HG03565 (cell line): Measurements from ENCODE around the gene ENAH.
"Not testable (repeated sequence)": the region's sequence is repeated elsewhere in the genome, so short reads cannot be mapped to it uniquely, and the experiment has no call there.

Experiments used
- ATAC-seq: cut with Tn5 transposase; IDR thresholded peaks from one replicate; pipeline ENCODE4 v1.9.1; 2021; ENCODE audit warnings: mild to moderate bottlenecking, moderate library complexity; ENCODE audit not compliant: unreplicated experiment

Gene ENAH

GRCh38 chr1:225476100-225476511, 176.8 kb downstream of the ENAH start:
- ATAC-seq, result no peak

GRCh38 chr1:225474986-225475820, 177.7 kb downstream of the ENAH start:
- peak; percentile 59 for ATAC-seq

GRCh38 chr1:225474439-225474985, 178.4 kb downstream of the ENAH start:
- no peak for ATAC-seq

DNA sequence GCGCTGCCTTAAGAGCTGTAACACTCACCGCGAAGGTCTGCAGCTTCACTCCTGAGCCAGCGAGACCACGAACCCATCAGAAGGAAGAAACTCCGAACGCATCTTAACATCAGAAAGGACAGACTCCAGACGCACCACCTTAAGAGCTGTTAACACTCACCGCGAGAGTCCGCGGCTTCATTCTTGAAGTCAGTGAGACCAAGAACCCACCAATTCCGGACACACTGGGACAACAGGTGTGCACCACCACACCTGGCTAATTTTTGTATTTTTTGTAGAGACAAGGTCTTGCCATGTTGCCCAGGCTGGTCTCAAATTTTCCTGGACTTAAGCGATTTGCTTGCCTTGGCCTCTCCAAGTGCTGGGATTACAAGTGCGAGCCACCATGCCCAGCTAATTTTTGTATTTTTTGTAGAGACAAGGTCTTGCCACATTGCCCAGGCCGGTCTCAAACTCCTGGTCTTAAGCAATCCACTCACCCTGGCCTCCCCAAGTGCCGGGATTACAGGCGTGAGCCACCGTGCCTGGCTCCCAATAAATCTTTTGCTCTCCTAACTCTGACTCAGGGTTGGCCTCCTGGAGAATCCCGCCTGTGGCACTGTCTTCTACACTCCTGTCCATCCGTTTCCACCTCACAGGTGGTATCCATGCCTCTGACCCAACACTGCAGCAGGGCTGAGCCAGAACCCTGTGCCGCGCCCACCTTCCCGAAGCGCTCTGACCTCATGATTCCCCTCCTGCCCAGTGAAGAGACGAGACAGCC, 179.1 kb downstream of the ENAH start:
- ATAC-seq, result not testable (repeated sequence)

- not testable (repeated sequence) for ATAC-seq
Observed at GRCh38 chr1:225473266-225473665, 179.7 kb downstream of the ENAH start.

- ATAC-seq, result no peak
Observed at GRCh38 chr1:225471453-225472301, 181.2 kb downstream of the ENAH start.

DNA sequence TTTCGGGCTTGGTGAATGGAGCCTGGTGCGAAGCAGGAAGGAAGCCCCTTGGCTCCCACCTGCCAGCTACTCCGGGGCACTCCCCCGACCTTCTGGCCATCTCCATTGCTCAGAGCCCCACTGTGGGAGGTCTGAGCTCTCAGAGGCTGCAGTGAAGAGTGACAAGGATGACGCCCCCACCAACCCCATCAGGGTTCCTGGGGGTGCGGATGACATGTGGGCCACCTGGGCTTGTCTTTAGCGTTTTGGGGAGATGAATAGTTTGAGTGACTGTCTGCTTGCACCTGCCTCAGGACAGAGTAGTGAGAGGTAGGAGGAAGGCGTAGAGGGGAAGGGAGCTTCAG, 181.8 kb downstream of the ENAH start:
- no peak for ATAC-seq

DNA sequence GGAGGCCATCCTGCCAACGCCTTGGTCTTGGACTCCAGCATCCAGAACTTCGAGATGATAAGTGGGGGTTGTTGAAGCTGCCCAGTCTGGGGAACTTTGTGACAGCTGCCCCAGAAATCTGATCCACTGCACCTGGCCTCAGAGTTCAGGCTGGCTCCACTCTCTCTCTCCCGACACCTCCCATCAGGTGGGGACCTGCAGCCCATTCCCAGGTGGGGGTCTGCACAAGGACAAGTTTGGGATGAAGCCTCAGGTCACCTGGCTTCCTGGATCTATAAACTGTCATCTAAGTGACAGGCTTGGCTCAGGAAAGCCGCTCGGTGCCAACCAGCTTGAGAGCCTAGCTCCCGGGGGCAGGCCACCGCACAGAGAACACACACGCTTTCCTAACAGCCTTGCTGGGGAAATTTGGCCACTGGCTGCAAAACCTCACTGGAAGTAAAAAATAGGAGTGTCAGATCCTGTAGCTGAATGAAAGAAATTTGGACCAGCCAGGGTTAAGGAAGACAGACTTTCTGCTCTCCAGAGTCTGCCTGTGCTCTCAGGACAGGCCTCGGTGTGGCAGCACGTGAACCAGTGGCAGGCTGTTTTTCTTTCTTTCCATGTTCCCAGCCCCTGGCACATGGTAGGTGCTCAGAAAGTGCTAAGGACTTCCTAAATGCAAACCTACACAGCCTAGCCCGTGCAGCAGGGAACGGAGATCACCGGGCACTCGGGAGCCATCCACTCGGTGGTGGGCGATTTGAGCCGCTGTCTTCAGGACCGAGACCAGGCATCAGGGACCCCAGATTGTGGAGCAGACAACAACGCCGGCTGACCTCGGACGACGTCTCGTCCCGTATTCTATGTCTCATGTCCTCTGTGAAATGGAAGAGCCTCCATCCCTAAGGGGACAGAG, 182.5 kb downstream of the ENAH start:
- no peak for ATAC-seq

- ATAC-seq, result no peak
Observed at GRCh38 chr1:225469051-225469450, 183.9 kb downstream of the ENAH start.

GRCh38 chr1:225468270-225469020, 184.5 kb downstream of the ENAH start:
- ATAC-seq, result no peak

DNA sequence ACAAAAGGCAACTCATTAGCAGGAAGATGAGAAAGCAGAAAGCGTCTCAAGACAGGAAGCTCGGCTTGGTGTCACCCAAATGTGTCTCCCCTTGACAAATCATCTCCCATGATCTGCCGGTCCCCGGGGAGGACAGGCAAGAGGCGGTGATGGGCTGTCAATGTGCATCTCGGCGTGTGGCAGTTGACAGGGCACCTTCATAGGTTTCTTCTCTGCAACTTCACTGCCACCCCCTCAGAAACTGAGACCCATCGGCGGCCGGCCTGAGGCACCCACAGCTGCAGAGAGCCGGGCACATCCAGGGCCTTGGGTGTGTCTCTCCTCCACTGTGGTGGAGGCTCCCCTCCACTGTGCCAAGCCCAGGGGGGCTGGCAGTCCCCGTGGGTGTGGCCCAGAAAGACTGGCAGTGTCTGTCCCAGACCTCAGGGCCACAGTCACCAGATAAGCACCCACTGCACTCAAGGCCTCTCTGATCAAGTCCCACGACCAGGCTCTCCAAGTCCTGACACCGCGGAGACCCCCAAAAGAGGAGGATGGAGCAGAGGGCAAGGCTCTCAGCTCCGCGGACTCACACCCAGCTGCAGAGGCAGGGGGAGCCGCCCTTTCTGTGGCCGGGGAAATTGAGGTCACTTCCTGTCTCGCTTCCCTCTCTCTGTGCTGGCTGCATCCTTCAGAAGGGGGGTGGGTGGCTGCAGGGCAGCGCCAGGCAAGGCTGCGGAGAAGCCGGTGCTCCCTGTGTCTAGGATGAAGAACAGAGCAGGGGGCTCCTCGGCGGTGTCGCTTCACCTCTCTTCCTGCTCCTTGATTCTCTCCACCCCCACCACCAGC, 185.5 kb downstream of the ENAH start:
- peak; percentile 81 for ATAC-seq

DNA sequence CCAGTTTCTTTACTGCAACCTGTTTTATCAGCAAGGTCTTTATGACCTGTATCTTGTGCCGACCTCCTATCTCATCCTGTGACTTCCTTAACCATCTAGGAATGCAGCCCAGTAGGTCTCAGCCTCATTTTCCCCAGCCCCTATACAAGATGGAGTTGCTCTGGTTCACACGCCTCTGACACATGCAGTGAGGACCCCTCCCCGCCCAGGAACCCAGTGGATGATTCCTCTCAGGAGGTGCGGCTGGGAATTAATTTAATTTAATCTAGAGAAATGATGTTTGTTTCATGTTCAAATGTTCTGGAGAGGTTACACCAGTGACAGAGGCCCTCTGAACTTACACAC, 186.1 kb downstream of the ENAH start:
- ATAC-seq, result no peak

- no peak for ATAC-seq
Observed at GRCh38 chr1:225465793-225466517, 187.0 kb downstream of the ENAH start.

GRCh38 chr1:225464851-225465792, 187.8 kb downstream of the ENAH start:
- no peak for ATAC-seq

- ATAC-seq, result no peak
Observed at GRCh38 chr1:225462714-225463574, 190.0 kb downstream of the ENAH start.

- no peak for ATAC-seq
Observed at GRCh38 chr1:225462429-225462713, 190.6 kb downstream of the ENAH start.
